B cell (primary cell): Measurements from ENCODE around the gene EFNA2. TPM values are rescaled to one million over a fixed set of nuclear protein-coding genes. Genes with fewer than 3 reads are reported as not detected.

Experiments used
- ATAC-seq: fragments of 200-7000 bp; cut with Tn5 transposase; one replicate; pipeline ENCODE4 v1.10.0; 2021; ENCODE audit warnings: low read depth, mild to moderate bottlenecking, moderate number of reproducible peaks, moderate library complexity
- CTCF ChIA-PET: fragments of 350-600 bp; sonication (Branson Sonifier 250); formaldehyde crosslinking; loops from one replicate; lab custom pipeline; 2021; ENCODE audit warnings: antibody characterized with exemption, inconsistent platforms; lab: Charles Lee
- POLR2A ChIA-PET: fragments of 350-600 bp; sonication (Branson Sonifier 250); formaldehyde crosslinking; loops from one replicate; lab custom pipeline; 2021; ENCODE audit warnings: antibody characterized with exemption; lab: Charles Lee
- DNase-seq: peaks from one replicate; pipeline ENCODE4 v3.0.0; 2013
- H2AFZ ChIP-seq: 2 replicates; pipeline ENCODE4 v1.6.1; 2012; ENCODE audit warnings: mild to moderate bottlenecking, low read depth, low read length; ENCODE audit not compliant: insufficient read depth, poor library complexity, severe bottlenecking
- H3K27ac ChIP-seq, 2 donors: 1 replicate in 1 of 2; 2 replicates in 1 of 2; pipeline ENCODE4 v1.5.1; 2012 to 2013; ENCODE audit warnings: low read length in 2 of 2, mild to moderate bottlenecking in 2 of 2, moderate library complexity in 1 of 2
- H3K27me3 ChIP-seq, 4 experiments: fragments of 200-600 bp in 1 of 4; sonication (generic) in 1 of 4; replicated peaks in 1 of 4; 1 replicate in 2 of 4; 2 replicates in 2 of 4; pipeline versions ENCODE4 v1.6.1 to v1.7.0; 2013 to 2016; ENCODE audit warnings: low read length in 3 of 4, mild to moderate bottlenecking in 2 of 4, mixed read lengths in 1 of 4, moderate library complexity in 1 of 4; ENCODE audit not compliant: insufficient read depth in 4 of 4, control insufficient read depth in 3 of 4; ENCODE audit errors: control extremely low read depth in 1 of 4
- H3K36me3 ChIP-seq, 2 experiments: replicated peaks in 1 of 2; 1 replicate in 1 of 2; 2 replicates in 1 of 2; pipeline versions ENCODE4 v1.6.1 to v1.7.1; 2013; ENCODE audit warnings: low read length in 1 of 2; ENCODE audit not compliant: insufficient read depth in 2 of 2, control insufficient read depth in 1 of 2; ENCODE audit errors: control extremely low read depth in 1 of 2, extremely low read depth in 1 of 2
- H3K4me1 ChIP-seq, 2 donors: fragments of 200-600 bp in 1 of 2; sonication (generic) in 1 of 2; 1 replicate in 1 of 2; 2 replicates in 1 of 2; pipeline versions ENCODE4 v1.5.1 to v1.6.1; 2013 to 2017; ENCODE audit warnings: low read length in 2 of 2; ENCODE audit not compliant: control insufficient read depth in 2 of 2, insufficient read depth in 2 of 2
- H3K4me2 ChIP-seq: replicated peaks from 2 replicates; pipeline ENCODE3; 2012; ENCODE audit warnings: mild to moderate bottlenecking, low read depth, low read length; ENCODE audit not compliant: poor library complexity, severe bottlenecking
- H3K4me3 ChIP-seq, 5 experiments: fragments of 200-600 bp in 1 of 5; sonication (generic) in 1 of 5; 1 replicate in 3 of 5; 2 replicates in 2 of 5; pipeline versions ENCODE4 v1.5.1 to v1.7.0; 2011 to 2016; ENCODE audit warnings: low read length in 4 of 5, mild to moderate bottlenecking in 4 of 5, low read depth in 2 of 5, control low read depth in 1 of 5, moderate library complexity in 1 of 5; ENCODE audit not compliant: insufficient read depth in 1 of 5; ENCODE audit errors: control extremely low read depth in 1 of 5, extremely low read depth in 1 of 5
- H3K79me2 ChIP-seq: fragments of 200-600 bp; sonication (generic); one replicate; pipeline ENCODE4 v1.6.0; 2016; ENCODE audit warnings: low read length; ENCODE audit not compliant: control insufficient read depth, insufficient read depth
- H3K9ac ChIP-seq: fragments of 200-600 bp; sonication (generic); 2 replicates; pipeline ENCODE4 v1.6.1; 2017; ENCODE audit warnings: mild to moderate bottlenecking, low read length, moderate library complexity
- H3K9me3 ChIP-seq, 3 donors: one replicate each; pipeline versions ENCODE4 v1.6.1 to v1.7.1; 2013; ENCODE audit warnings: low read length in 2 of 3; ENCODE audit not compliant: control insufficient read depth in 2 of 3, insufficient read depth in 1 of 3; ENCODE audit errors: control extremely low read depth in 1 of 3
- H4K20me1 ChIP-seq: 2 replicates; pipeline ENCODE4 v1.6.0; 2012; ENCODE audit warnings: mild to moderate bottlenecking, low read length; ENCODE audit not compliant: insufficient read depth, control insufficient read depth, poor library complexity, severe bottlenecking
- H3K27ac Mint-ChIP-seq: one replicate; pipeline ENCODE4 v1.8.0; 2021; ENCODE audit warnings: mixed read lengths
- H3K27me3 Mint-ChIP-seq: one replicate; pipeline ENCODE4 v1.8.0; 2021; ENCODE audit warnings: mixed read lengths
- H3K4me1 Mint-ChIP-seq: one replicate; pipeline ENCODE4 v1.8.0; 2021; ENCODE audit warnings: mixed read lengths
- H3K4me3 Mint-ChIP-seq: one replicate; pipeline ENCODE4 v1.8.0; 2021; ENCODE audit warnings: mixed read lengths
- H3K9me3 Mint-ChIP-seq: one replicate; pipeline ENCODE4 v1.8.0; 2022; ENCODE audit warnings: mixed read lengths; ENCODE audit not compliant: insufficient read depth
- CTCF ChIP-seq: fragments of 200-600 bp; IDR thresholded peaks from one replicate; pipeline ENCODE4 v1.8.0; 2022; ENCODE audit warnings: antibody characterized with exemption, mild to moderate bottlenecking
- EZH2 ChIP-seq: IDR thresholded peaks from 2 replicates; pipeline ENCODE4 v1.6.1; 2012; ENCODE audit warnings: borderline replicate concordance, low read depth, mild to moderate bottlenecking, moderate library complexity, low read length; ENCODE audit not compliant: insufficient read depth, poor library complexity, severe bottlenecking
- WGBS: methylation state at CpG from one replicate; pipeline ENCODE4 v1.1.5; 2013; ENCODE audit warnings: missing lambda C conversion rate; ENCODE audit not compliant: insufficient coverage; 5-methylcytosine and 5-hydroxymethylcytosine counted together
- intact Hi-C: fragments of 100-400 bp; cut with micrococcal nuclease; formaldehyde crosslinking; loops from one replicate; pipeline ENCODE4 v1.10.0; 2022
- polyA plus RNA-seq: library from polyadenylated mRNA; depleted of rRNA; stranded (reverse); fragments of >200 nt; gene quantifications from 2 replicates; pipeline ENCODE4 v1.2.3, GENCODE V29; 2012
- total RNA-seq, 2 donors: library from RNA; stranded (reverse); fragments of 120-200 nt in 1 of 2; gene quantifications; 1 replicate in 1 of 2; 2 replicates in 1 of 2; pipeline versions ENCODE4 v1.2.3 to v1.2.4, GENCODE V29; 2013 to 2022

The EFNA2 gene
- total and polyA plus RNA-seq, 2 donors (not counting 1 experiment from before 2014, with no cell fraction given): not detected

DNA sequence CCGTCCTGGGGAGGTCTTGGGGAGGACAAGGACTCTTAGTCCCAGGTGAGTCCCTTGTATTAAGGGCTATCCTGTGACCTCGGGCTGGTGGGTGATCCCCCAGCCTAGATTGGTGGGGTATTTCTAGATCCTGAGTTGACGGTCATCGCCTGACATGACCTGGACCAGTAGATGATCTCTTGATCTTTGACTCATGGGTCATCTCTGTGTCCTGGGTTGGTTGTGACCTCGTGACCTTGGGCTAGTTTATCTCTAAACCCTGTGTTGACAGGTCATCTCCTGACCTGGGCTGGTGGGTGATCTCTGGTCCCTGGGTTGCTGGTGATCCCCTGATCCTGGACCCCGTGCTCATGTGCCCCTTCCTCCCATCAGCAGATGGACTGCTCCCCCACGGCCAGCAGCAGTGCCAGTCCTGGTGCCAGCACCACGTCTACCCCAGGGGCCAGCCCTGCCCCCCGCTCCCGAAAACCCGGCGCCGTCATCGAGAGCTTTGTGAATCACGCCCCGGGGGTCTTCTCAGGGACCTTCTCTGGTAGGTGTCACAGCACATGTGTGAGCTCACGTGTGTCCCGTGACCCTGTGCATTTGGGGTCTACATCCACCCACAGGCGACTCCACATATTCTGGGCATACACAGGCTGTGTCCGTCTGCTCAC, 31.0 kb upstream of the EFNA2 start:
- peaks cover 0 to 50% of the 10 kb centered on the region in 2 experiments for H3K36me3 ChIP-seq
- H3K9me3 ChIP-seq: no peaks in the 10 kb centered on the region
- WGBS: 94% methylated on average over 20 of the region's 20 CpGs
- peak overlapping the region; percentile 1 for H3K4me2 ChIP-seq
- H3K27me3 ChIP-seq: no peaks in the 10 kb centered on the region
- peaks cover 74% of the 10 kb centered on the region for H3K79me2 ChIP-seq
- peak overlapping the region; percentile 52 for H3K4me3 Mint-ChIP-seq
- ChIA-PET CTCF (interaction anchor here (1.6 to 5.8 kb wide), 3 partner anchors 10 to 14 kb away, joined by 6 to 113 read pairs (median 42); partner anchors contain the start of gene CIRBP), POLR2A (interaction anchor here (2.8 to 10.7 kb wide), 2 partner anchors 10 to 11 kb away, joined by 23 to 305 read pairs; partner anchors contain the start of gene CIRBP)
- peaks cover 60% of the 10 kb centered on the region for H3K4me1 Mint-ChIP-seq
- peak overlapping the region; percentile 78 for H3K27ac Mint-ChIP-seq
- H3K27ac ChIP-seq: no peak overlapping the region
- H3K9ac ChIP-seq: no peak overlapping the region
- H3K27me3 Mint-ChIP-seq: no peaks in the 10 kb centered on the region
- no peak overlapping the region for H2AFZ ChIP-seq
- peaks cover 69% of the 10 kb centered on the region for H4K20me1 ChIP-seq
- DNase-seq (no peak), ATAC-seq (no peak)
- no peak for TF ChIP-seq CTCF
- no peak for TF ChIP-seq EZH2
- H3K4me1 ChIP-seq: peaks cover 47 to 82% of the 10 kb centered on the region in 2 donors
- no peaks in the 10 kb centered on the region for H3K9me3 Mint-ChIP-seq
- no peak overlapping the region for H3K4me3 ChIP-seq
- intact Hi-C loops: no loop called here
